SK-N-SH treated with all-trans-retinoic acid at 6 μM for 48 hours (cell line): ENCODE data around the gene SGO1.

Experiments
- ATAC-seq: fragments of 200-7000 bp; cut with Tn5 transposase; 3 replicates; pipeline ENCODE4 v1.9.1; 2020; ENCODE audit warnings: mild to moderate bottlenecking, moderate library complexity
- ARNTL ChIP-seq: fragments of 450-650 bp; formaldehyde crosslinking; IDR thresholded peaks from 2 replicates; pipeline ENCODE4 v1.5.0; 2020; ENCODE audit warnings: low read depth, mild to moderate bottlenecking, moderate library complexity, borderline replicate concordance
- BACH2 ChIP-seq: fragments of 250-450 bp; sonication (Bioruptor Pico); IDR thresholded peaks from 2 replicates; pipeline ENCODE4 v1.9.0; 2021; ENCODE audit warnings: mild to moderate bottlenecking, borderline replicate concordance
- CREB5 ChIP-seq: fragments of 250-450 bp; sonication (Bioruptor Pico); IDR thresholded peaks from 2 replicates; pipeline ENCODE4 v1.5.1; 2020; ENCODE audit warnings: low read depth, mild to moderate bottlenecking, moderate library complexity
- CSDC2 ChIP-seq: fragments of 250-450 bp; sonication (Bioruptor Pico); IDR thresholded peaks from 2 replicates; pipeline ENCODE4 v1.5.0; 2020; ENCODE audit warnings: mild to moderate bottlenecking, moderate library complexity
- CSRNP3 ChIP-seq: fragments of 250-450 bp; sonication (Bioruptor Pico); IDR thresholded peaks from 2 replicates; pipeline ENCODE4 v1.5.1; 2021; ENCODE audit warnings: mild to moderate bottlenecking, moderate library complexity
- ESRRG ChIP-seq: fragments of 250-450 bp; sonication (Bioruptor Pico); IDR thresholded peaks from 2 replicates; pipeline ENCODE4 v1.6.1; 2021; ENCODE audit warnings: mild to moderate bottlenecking
- GLIS3 ChIP-seq: fragments of 250-450 bp; sonication (Bioruptor Pico); IDR thresholded peaks from 2 replicates; pipeline ENCODE4 v1.5.0; 2020; ENCODE audit warnings: mild to moderate bottlenecking, moderate library complexity
- ISL1 ChIP-seq: fragments of 250-450 bp; sonication (Bioruptor Pico); IDR thresholded peaks from 2 replicates; pipeline ENCODE4 v2.1.2; 2022; ENCODE audit warnings: mild to moderate bottlenecking, moderate library complexity
- OSR1 ChIP-seq: fragments of 250-450 bp; sonication (Bioruptor Pico); IDR thresholded peaks from 2 replicates; pipeline ENCODE4 v1.8.0; 2022; ENCODE audit warnings: moderate library complexity, mild to moderate bottlenecking, inconsistent platforms
- POU6F1 ChIP-seq: fragments of 250-450 bp; sonication (Bioruptor Pico); IDR thresholded peaks from 2 replicates; pipeline ENCODE4 v1.8.0; 2021; ENCODE audit warnings: low read depth, mild to moderate bottlenecking, moderate library complexity, borderline replicate concordance
- PPARA ChIP-seq: fragments of 250-450 bp; sonication (Bioruptor Pico); IDR thresholded peaks from 2 replicates; pipeline ENCODE4 v1.5.0; 2020; ENCODE audit warnings: mild to moderate bottlenecking, borderline replicate concordance
- SNAI2 ChIP-seq: fragments of 250-450 bp; sonication (Bioruptor Pico); IDR thresholded peaks from 2 replicates; pipeline ENCODE4 v1.5.0; 2020; ENCODE audit warnings: mild to moderate bottlenecking, moderate library complexity
- TCF4 ChIP-seq: fragments of 250-450 bp; sonication (Bioruptor Pico); IDR thresholded peaks from 2 replicates; pipeline ENCODE4 v1.8.0; 2021; ENCODE audit warnings: mild to moderate bottlenecking, moderate library complexity, borderline replicate concordance
- TSHZ2 ChIP-seq: fragments of 250-450 bp; sonication (Bioruptor Pico); IDR thresholded peaks from 2 replicates; pipeline ENCODE4 v1.5.0; 2020; ENCODE audit warnings: mild to moderate bottlenecking, moderate library complexity
- ZC3H10 ChIP-seq: fragments of 250-450 bp; sonication (Bioruptor Pico); IDR thresholded peaks from 2 replicates; pipeline ENCODE4 v1.5.1; 2021; ENCODE audit warnings: mild to moderate bottlenecking, moderate library complexity
- ZFP3 ChIP-seq: fragments of 250-450 bp; sonication (Bioruptor Pico); IDR thresholded peaks from 2 replicates; pipeline ENCODE4 v1.5.0; 2020; ENCODE audit warnings: mild to moderate bottlenecking, moderate library complexity
- ZFP30 ChIP-seq: fragments of 450-650 bp; formaldehyde crosslinking; IDR thresholded peaks from 2 replicates; pipeline ENCODE4 v1.5.0; 2022; ENCODE audit warnings: mild to moderate bottlenecking, moderate library complexity
- ZNF565 ChIP-seq: fragments of 450-650 bp; formaldehyde crosslinking; conservative IDR thresholded peaks from 2 replicates; pipeline ENCODE4 v1.5.0; 2020; ENCODE audit warnings: low read depth, mild to moderate bottlenecking, moderate library complexity
- ZNF70 ChIP-seq: fragments of 450-650 bp; formaldehyde crosslinking; IDR thresholded peaks from 2 replicates; pipeline ENCODE4 v1.5.0; 2020; ENCODE audit warnings: mild to moderate bottlenecking, moderate library complexity
- ZNF8 ChIP-seq: fragments of 450-650 bp; formaldehyde crosslinking; IDR thresholded peaks from 2 replicates; pipeline ENCODE4 v1.5.0; 2020; ENCODE audit warnings: mild to moderate bottlenecking, moderate library complexity

SGO1 gene

GRCh38 chr3:20154928-20155327, 31.1 kb downstream of the SGO1 start:
- TF ChIP-seq ISL1, result no peak
- TF ChIP-seq ZNF70, result no peak
- no peak for TF ChIP-seq TSHZ2
- TF ChIP-seq ARNTL (CRISPR knock-in tag), result no peak
- no peak for TF ChIP-seq CREB5 (CRISPR knock-in tag)
- no peak for TF ChIP-seq CSRNP3 (CRISPR knock-in tag)
- no peak for TF ChIP-seq GLIS3
- TF ChIP-seq PPARA, result no peak
- TF ChIP-seq BACH2 (CRISPR knock-in tag), result no peak
- no peak for TF ChIP-seq SNAI2
- TF ChIP-seq ESRRG (CRISPR knock-in tag), result no peak
- no peak for TF ChIP-seq TCF4 (CRISPR knock-in tag)
- TF ChIP-seq, all 23 proteins: peak for 0
- no peak for ATAC-seq

GRCh38 chr3:20154078-20154477, 31.9 kb downstream of the SGO1 start:
- TF ChIP-seq CREB5 (CRISPR knock-in tag), result no peak
- TF ChIP-seq TCF4 (CRISPR knock-in tag), result no peak
- no peak for TF ChIP-seq ZC3H10 (CRISPR knock-in tag)
- no peak for TF ChIP-seq ZNF8 (CRISPR knock-in tag)
- TF ChIP-seq TSHZ2, result no peak
- no peak for ATAC-seq

GRCh38 chr3:20148466-20148865, 37.5 kb downstream of the SGO1 start:
- ATAC-seq, result no peak
- TF ChIP-seq TCF4 (CRISPR knock-in tag) (no peak), POU6F1 (no peak), ZNF565 (CRISPR knock-in tag) (no peak), ZFP30 (no peak), ESRRG (CRISPR knock-in tag) (no peak), ARNTL (CRISPR knock-in tag) (no peak), CSDC2 (no peak), ZNF70 (no peak), OSR1 (CRISPR knock-in tag) (no peak), CSRNP3 (CRISPR knock-in tag) (no peak), ISL1 (no peak), ZFP3 (CRISPR knock-in tag) (no peak)
